A172 (cell line): ENCODE data around the gene STOM. TPM values are rescaled to one million over a fixed set of nuclear protein-coding genes. Genes with fewer than 3 reads are reported as not detected.

ENCODE experiments used
- DNase-seq: peaks from one replicate; pipeline ENCODE4 v3.0.0-alpha.2; 2015; ENCODE audit warnings: low spot score
- total RNA-seq: library from RNA; depleted of rRNA; stranded (reverse); fragments of >200 nt; shearing (Covaris generic); gene quantifications from 2 replicates; pipeline ENCODE4 v1.2.3, GENCODE V29; 2014

The STOM gene
- total RNA-seq, 1 experiment from 2014 or later = 157 TPM

DNA sequence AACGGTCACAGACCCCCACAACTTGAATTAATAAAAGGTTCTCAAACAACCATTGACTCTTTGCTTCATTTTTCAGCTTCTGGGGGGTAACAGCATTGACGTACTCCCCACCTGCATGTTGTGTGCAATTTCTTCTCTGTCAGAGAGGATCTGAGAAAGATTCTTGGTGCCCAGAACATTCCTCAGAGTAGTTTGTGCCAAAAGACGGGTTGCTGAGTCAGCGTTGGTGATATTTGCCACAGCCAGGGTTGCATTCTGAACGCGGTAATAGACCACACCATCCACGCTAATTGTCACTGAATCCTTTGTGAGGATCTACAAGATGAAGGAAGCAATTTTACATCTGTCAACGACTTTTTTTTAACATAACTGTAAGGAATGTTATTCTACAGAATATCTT is 21.0 kb downstream of the STOM start:
- DNase-seq = no peak

GRCh38 chr9:121348221-121348620 is 21.8 kb downstream of the STOM start:
- no peak for DNase-seq

- no peak for DNase-seq
These were observed 25.0 kb downstream of the STOM start for GRCh38 chr9:121345070-121345469.

DNA sequence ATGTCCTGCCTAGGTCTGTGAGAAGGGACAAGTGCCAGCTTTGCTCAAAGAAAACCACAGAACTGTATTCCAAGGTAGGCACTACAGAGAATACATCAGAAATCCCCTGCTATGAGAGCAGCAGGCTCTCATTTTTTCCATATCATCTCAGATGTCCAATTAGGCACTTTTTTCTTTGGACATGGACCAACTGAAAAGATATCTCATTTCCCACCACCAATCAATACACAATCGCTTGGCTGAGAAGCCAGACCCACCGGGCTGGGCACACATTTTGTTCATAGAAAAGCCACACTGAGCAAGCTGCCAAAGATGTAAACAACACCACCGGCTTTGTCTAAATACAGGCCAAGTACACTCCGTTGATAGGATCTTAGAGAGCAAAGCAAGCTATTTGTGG is 25.9 kb downstream of the STOM start:
- no peak for DNase-seq

- DNase-seq = no peak
These were observed 29.2 kb downstream of the STOM start for GRCh38 chr9:121340676-121341392.

GRCh38 chr9:121339437-121339836 is 30.6 kb downstream of the STOM start:
- DNase-seq = no peak

DNA sequence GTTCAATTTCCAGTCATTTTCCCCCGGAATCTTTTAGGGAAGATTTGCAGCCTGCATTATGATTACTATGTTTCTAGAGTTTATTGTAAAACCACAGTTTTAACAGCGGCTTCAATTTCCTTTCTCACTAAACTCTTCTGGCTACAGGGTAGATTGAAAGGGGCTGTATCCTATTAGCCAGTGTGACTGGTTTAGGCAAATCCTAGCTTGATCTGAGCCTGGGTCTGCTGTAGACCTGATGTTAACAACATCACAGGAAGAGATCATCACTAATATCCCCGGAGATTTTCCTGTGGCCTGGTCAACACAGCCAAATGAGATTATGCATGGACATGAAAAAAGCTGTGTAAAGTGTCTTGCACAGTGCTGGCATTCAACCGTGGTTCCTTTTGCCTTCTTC is 33.4 kb downstream of the STOM start:
- DNase-seq = no peak

GRCh38 chr9:121333950-121334773 is 35.9 kb downstream of the STOM start:
- no peak for DNase-seq

DNA sequence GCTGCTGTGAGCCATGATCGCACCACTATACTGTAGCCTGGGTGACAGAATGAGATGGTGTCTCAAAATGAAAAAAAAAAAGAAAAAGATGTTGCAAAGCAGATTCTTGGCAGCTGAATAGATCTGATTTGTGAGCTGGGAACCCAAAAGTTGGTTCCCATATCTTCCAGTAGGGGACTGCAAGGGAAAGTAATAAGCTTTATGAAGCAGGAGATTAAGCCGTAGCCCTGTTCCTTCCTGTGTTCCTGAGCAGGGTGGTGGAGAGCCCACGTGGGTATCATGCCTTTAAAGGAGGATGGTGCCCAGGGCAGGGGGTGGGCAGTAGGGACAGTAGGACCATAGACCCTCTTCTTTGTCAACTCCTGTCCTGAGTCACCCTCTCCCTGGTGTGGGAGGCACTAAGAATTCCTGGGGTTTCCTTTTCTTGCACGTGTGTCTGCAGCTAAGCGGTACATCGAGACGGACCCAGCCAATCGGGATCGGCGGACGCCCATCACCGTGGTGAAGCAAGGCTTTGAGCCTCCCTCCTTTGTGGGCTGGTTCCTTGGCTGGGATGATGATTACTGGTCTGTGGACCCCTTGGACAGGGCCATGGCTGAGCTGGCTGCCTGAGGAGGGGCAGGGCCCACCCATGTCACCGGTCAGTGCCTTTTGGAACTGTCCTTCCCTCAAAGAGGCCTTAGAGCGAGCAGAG is 37.9 kb downstream of the STOM start:
- DNase-seq = no peak

DNA sequence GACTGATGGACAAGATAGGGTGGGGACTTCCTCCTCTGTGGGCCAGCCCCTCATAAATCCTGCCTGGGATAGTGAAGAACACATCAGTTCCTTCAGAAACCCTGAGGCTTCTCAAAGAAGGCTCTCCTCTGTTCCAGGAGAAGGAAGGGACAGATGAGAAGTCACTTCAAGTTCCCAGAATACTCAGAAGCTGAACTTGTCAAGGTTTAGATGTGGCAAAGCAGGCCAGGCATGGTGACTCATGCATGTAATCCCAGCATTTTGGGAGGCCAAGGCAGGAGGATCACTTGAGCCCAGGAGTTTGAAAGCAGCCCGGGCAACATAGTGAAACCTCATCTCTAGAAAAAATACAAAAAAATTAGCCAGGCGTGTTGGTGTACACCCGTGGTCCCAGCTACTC is 38.5 kb downstream of the STOM start:
- DNase-seq = no peak

DNA sequence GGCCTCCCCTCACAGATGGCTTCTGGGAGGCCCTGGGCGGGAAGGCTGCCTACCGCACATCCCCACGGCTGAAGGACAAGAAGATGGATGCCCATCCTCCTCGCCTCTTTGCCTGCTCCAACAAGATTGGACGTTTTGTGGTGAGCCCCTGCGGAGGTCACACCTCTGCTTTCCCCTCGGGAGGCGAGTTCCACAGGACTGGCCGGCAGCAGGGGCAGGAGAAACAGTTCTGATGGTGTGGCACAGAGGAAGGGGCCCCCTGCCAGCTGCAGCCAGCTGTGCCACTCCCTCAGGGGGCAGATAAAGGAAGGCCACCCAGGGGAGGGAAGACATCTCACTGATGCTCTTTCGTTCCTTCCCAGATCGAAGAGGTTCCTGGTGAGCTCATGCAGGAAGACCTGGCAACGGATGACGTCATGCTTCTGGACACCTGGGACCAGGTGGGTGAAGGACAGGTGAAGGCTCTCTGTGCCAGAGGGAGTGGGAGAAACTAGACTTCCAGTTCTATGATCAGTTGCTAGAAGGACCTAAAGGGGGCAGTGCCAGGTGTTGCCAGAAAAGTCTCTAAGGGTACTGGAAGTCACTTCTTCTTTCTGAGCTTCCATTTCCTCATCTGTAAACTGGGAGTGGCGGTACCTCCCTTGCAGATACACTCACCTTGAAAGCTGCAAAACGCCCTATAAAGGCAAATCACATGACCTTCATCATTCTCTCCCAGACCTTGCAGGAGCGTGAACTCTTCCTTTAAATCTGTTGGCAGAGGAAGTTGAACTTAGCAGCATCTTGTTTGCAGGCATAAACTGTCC is 41.0 kb downstream of the STOM start:
- no peak for DNase-seq

- DNase-seq = no peak
These were observed 41.6 kb downstream of the STOM start for GRCh38 chr9:121328476-121328875.

DNA sequence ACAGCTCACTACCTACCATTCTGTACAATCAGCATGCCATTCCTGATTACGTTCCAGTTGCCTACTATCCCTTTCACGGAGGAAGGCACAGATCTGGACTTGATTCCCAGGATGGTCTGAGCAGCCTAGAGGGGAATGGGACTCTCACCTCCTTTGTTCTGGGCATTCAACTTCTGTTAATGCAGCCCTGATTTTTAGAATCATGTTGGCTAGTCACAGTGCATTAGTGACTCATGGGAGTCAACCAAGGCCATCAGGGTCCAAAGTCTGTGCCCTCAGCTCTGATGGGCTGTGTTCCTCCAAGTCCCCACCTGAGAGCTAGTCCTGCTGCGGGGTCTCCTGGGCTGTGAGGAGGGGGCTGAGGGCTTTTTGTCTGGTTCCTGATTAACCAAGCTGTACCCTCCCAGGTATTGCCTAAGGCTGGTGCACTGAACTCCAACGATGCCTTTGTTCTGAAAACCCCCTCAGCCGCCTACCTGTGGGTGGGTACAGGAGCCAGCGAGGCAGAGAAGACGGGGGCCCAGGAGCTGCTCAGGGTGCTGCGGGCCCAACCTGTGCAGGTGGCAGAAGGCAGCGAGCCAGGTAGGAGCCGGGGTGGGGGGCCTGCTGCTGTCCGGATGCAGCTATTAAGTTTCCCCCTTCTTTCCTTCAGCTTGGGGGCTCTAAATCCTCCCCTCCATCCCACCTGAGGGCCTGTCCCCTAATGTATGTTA is 43.0 kb downstream of the STOM start:
- no peak for DNase-seq

DNA sequence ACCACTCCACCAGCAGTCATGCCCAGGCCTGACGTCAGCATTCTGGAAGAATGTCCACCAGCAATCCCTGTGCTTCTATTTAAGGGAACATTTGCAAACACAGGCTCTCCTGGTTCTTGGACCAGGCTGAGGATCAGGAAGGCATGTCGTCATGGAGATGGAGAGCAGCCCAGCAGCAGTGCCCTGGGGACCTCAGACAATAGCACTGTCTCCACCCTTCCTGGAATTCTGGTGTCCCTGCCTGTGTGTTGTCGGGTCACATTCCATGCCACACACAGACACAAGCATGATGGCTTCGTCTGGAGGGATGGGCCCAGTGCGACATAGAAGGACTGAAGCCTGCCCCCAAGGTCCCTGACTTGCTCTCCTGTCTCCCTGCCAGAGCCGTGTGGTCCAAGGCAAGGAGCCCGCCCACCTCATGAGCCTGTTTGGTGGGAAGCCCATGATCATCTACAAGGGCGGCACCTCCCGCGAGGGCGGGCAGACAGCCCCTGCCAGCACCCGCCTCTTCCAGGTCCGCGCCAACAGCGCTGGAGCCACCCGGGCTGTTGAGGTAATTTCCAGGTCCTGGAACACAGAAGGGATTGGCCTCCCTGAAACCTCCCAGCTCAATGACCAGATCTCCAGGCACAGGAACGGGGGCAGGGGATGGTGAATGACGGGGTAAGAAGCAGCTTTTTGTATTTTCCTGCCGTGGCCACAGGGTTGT is 43.8 kb downstream of the STOM start:
- no peak for DNase-seq

- DNase-seq = no peak
These were observed 44.7 kb downstream of the STOM start for GRCh38 chr9:121325387-121325786.

- DNase-seq = no peak
These were observed 45.3 kb downstream of the STOM start for GRCh38 chr9:121324755-121325154.

GRCh38 chr9:121324316-121324715 is 45.7 kb downstream of the STOM start:
- no peak for DNase-seq

- DNase-seq = no peak
These were observed 46.5 kb downstream of the STOM start for GRCh38 chr9:121323449-121324151.

- DNase-seq = no peak
These were observed 47.2 kb downstream of the STOM start for GRCh38 chr9:121322737-121323448.
